WTC11 (cell line): ENCODE results near the gene FRMD4B. TPM values are rescaled to one million over a fixed set of nuclear protein-coding genes. Genes with fewer than 3 reads are reported as not detected.

ENCODE experiments used
- ATAC-seq: fragments of 200-7000 bp; cut with Tn5 transposase; 2 replicates; pipeline ENCODE4 v1.10.0; 2021; ENCODE audit warnings: mild to moderate bottlenecking, moderate library complexity
- CTCF ChIA-PET: fragments of 300-600 bp; sonication (Branson Sonifier 250); formaldehyde crosslinking; loops from one replicate; lab custom pipeline; 2021; ENCODE audit warnings: antibody characterized with exemption; lab: Charles Lee
- POLR2A ChIA-PET: fragments of 350-600 bp; sonication (Branson Sonifier 250); formaldehyde crosslinking; loops from one replicate; lab custom pipeline; 2021; ENCODE audit warnings: antibody characterized with exemption; lab: Charles Lee
- DNase-seq: peaks from one replicate; pipeline ENCODE4 v3.0.0; 2021; ENCODE audit warnings: low spot score
- H3K27ac Mint-ChIP-seq: 2 replicates; pipeline ENCODE4 v1.8.0; 2021; ENCODE audit warnings: mixed read lengths
- H3K27me3 Mint-ChIP-seq: 2 replicates; pipeline ENCODE4 v1.8.0; 2021; ENCODE audit warnings: low read depth, mild to moderate bottlenecking, moderate library complexity, mixed read lengths
- H3K36me3 Mint-ChIP-seq: 2 replicates; pipeline ENCODE4 v1.8.0; 2021; ENCODE audit warnings: mixed read lengths
- H3K4me1 Mint-ChIP-seq: 2 replicates; pipeline ENCODE4 v1.8.0; 2022; ENCODE audit warnings: mixed read lengths
- H3K4me3 Mint-ChIP-seq: 2 replicates; pipeline ENCODE4 v1.8.0; 2021; ENCODE audit warnings: mild to moderate bottlenecking, moderate library complexity, mixed read lengths
- H3K9me3 Mint-ChIP-seq: 2 replicates; pipeline ENCODE4 v1.8.0; 2021; ENCODE audit warnings: mixed read lengths
- CREM ChIP-seq: sonication (generic); formaldehyde crosslinking; IDR thresholded peaks from 2 replicates; pipeline ENCODE4 v1.8.1; 2022; ENCODE audit warnings: mild to moderate bottlenecking, missing genetic modification reagents, moderate library complexity
- ESRRA ChIP-seq: sonication (generic); formaldehyde crosslinking; IDR thresholded peaks from 2 replicates; pipeline ENCODE4 v1.8.1; 2022; ENCODE audit warnings: mild to moderate bottlenecking, missing genetic modification reagents, borderline replicate concordance
- FOXK1 ChIP-seq: sonication (generic); formaldehyde crosslinking; IDR thresholded peaks from 2 replicates; pipeline ENCODE4 v1.8.0; 2022; ENCODE audit warnings: mild to moderate bottlenecking, moderate library complexity, missing genetic modification reagents
- FOXP1 ChIP-seq: sonication (generic); formaldehyde crosslinking; IDR thresholded peaks from 2 replicates; pipeline ENCODE4 v1.8.0; 2022; ENCODE audit warnings: missing genetic modification reagents, mild to moderate bottlenecking, moderate library complexity, borderline replicate concordance
- GABPB1 ChIP-seq: sonication (generic); formaldehyde crosslinking; IDR thresholded peaks from 2 replicates; pipeline ENCODE4 v1.8.1; 2023; ENCODE audit warnings: mild to moderate bottlenecking, missing genetic modification reagents
- JAZF1 ChIP-seq: fragments of 250-450 bp; sonication (Bioruptor Pico); IDR thresholded peaks from 2 replicates; pipeline ENCODE4 v1.9.0; 2021; ENCODE audit warnings: moderate library complexity, mild to moderate bottlenecking, inconsistent platforms
- KAT7 ChIP-seq: sonication (generic); formaldehyde crosslinking; IDR thresholded peaks from 2 replicates; pipeline ENCODE4 v1.8.1; 2023; ENCODE audit warnings: missing genetic modification reagents, mild to moderate bottlenecking, borderline replicate concordance
- MXD4 ChIP-seq: fragments of 250-450 bp; sonication (Bioruptor Pico); IDR thresholded peaks from 2 replicates; pipeline ENCODE4 v1.8.0; 2021; ENCODE audit warnings: mild to moderate bottlenecking, moderate library complexity, borderline replicate concordance
- MYBL2 ChIP-seq: sonication (generic); formaldehyde crosslinking; IDR thresholded peaks from 2 replicates; pipeline ENCODE4 v1.8.1; 2023; ENCODE audit warnings: mild to moderate bottlenecking, moderate library complexity, missing genetic modification reagents
- NR3C1 ChIP-seq: sonication (generic); formaldehyde crosslinking; conservative IDR thresholded peaks from 2 replicates; pipeline ENCODE4 v1.8.1; 2023; ENCODE audit warnings: low read depth, mild to moderate bottlenecking, missing genetic modification reagents
- RORB ChIP-seq: fragments of 250-450 bp; sonication (Bioruptor Pico); IDR thresholded peaks from 2 replicates; pipeline ENCODE4 v1.9.0; 2021; ENCODE audit warnings: mild to moderate bottlenecking
- SOX15 ChIP-seq: fragments of 250-450 bp; sonication (Bioruptor Pico); IDR thresholded peaks from 2 replicates; pipeline ENCODE4 v1.9.0; 2021; ENCODE audit warnings: mild to moderate bottlenecking
- SP1 ChIP-seq: sonication (generic); formaldehyde crosslinking; conservative IDR thresholded peaks from 2 replicates; pipeline ENCODE4 v1.8.1; 2022; ENCODE audit warnings: missing genetic modification reagents
- TEAD4 ChIP-seq: sonication (generic); formaldehyde crosslinking; IDR thresholded peaks from 2 replicates; pipeline ENCODE4 v1.8.0; 2022; ENCODE audit warnings: mild to moderate bottlenecking, missing genetic modification reagents
- TP53 ChIP-seq: sonication (generic); formaldehyde crosslinking; IDR thresholded peaks from 2 replicates; pipeline ENCODE4 v1.8.1; 2023; ENCODE audit warnings: mild to moderate bottlenecking, missing genetic modification reagents
- total RNA-seq: library from RNA; stranded (reverse); gene quantifications from 3 replicates; pipeline ENCODE4 v1.2.3, GENCODE V29; 2021
- TF ChIP-seq, protein P1 (sequence below): sonication (generic); formaldehyde crosslinking; IDR thresholded peaks from 2 replicates; pipeline ENCODE4 v1.8.1; 2023; ENCODE audit warnings: mild to moderate bottlenecking, missing genetic modification reagents, moderate library complexity
- TF ChIP-seq, protein P2 (sequence below): sonication (generic); formaldehyde crosslinking; IDR thresholded peaks from 2 replicates; pipeline ENCODE4 v1.8.0; 2023; ENCODE audit warnings: missing genetic modification reagents, mild to moderate bottlenecking, borderline replicate concordance
- TF ChIP-seq, protein P3 (sequence below): fragments of 250-450 bp; sonication (Bioruptor Pico); IDR thresholded peaks from 2 replicates; pipeline ENCODE4 v1.9.0; 2021; ENCODE audit warnings: moderate library complexity, mild to moderate bottlenecking, inconsistent platforms, borderline replicate concordance
- TF ChIP-seq, protein P4 (sequence below): sonication (generic); formaldehyde crosslinking; IDR thresholded peaks from 2 replicates; pipeline ENCODE4 v1.8.1; 2023; ENCODE audit warnings: mild to moderate bottlenecking, missing genetic modification reagents, borderline replicate concordance

The FRMD4B gene
- total RNA-seq, 1 experiment from 2014 or later: 6.7 TPM

GRCh38 chr3:69193749-69194148, 192.1 kb downstream of the FRMD4B start:
- DNase-seq: no peak
- ChIA-PET CTCF (no interaction called here), POLR2A (no interaction called here)
- H3K27me3 Mint-ChIP-seq: no peaks in the 10 kb centered on the region
- ATAC-seq: no peak
- TF ChIP-seq, protein P1, sequence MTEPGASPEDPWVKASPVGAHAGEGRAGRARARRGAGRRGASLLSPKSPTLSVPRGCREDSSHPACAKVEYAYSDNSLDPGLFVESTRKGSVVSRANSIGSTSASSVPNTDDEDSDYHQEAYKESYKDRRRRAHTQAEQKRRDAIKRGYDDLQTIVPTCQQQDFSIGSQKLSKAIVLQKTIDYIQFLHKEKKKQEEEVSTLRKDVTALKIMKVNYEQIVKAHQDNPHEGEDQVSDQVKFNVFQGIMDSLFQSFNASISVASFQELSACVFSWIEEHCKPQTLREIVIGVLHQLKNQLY: no peak
- TF ChIP-seq TP53 (CRISPR knock-in tag) (no peak), MYBL2 (CRISPR knock-in tag) (no peak), ESRRA (CRISPR knock-in tag) (no peak), SP1 (CRISPR knock-in tag) (no peak), TEAD4 (CRISPR knock-in tag) (no peak), GABPB1 (CRISPR knock-in tag) (no peak), MXD4 (CRISPR knock-in tag) (no peak), SOX15 (CRISPR knock-in tag) (no peak), NR3C1 (no peak), FOXP1 (CRISPR knock-in tag) (no peak), CREM (no peak), JAZF1 (CRISPR knock-in tag) (no peak), FOXK1 (CRISPR knock-in tag) (no peak)
- TF ChIP-seq, protein P2, sequence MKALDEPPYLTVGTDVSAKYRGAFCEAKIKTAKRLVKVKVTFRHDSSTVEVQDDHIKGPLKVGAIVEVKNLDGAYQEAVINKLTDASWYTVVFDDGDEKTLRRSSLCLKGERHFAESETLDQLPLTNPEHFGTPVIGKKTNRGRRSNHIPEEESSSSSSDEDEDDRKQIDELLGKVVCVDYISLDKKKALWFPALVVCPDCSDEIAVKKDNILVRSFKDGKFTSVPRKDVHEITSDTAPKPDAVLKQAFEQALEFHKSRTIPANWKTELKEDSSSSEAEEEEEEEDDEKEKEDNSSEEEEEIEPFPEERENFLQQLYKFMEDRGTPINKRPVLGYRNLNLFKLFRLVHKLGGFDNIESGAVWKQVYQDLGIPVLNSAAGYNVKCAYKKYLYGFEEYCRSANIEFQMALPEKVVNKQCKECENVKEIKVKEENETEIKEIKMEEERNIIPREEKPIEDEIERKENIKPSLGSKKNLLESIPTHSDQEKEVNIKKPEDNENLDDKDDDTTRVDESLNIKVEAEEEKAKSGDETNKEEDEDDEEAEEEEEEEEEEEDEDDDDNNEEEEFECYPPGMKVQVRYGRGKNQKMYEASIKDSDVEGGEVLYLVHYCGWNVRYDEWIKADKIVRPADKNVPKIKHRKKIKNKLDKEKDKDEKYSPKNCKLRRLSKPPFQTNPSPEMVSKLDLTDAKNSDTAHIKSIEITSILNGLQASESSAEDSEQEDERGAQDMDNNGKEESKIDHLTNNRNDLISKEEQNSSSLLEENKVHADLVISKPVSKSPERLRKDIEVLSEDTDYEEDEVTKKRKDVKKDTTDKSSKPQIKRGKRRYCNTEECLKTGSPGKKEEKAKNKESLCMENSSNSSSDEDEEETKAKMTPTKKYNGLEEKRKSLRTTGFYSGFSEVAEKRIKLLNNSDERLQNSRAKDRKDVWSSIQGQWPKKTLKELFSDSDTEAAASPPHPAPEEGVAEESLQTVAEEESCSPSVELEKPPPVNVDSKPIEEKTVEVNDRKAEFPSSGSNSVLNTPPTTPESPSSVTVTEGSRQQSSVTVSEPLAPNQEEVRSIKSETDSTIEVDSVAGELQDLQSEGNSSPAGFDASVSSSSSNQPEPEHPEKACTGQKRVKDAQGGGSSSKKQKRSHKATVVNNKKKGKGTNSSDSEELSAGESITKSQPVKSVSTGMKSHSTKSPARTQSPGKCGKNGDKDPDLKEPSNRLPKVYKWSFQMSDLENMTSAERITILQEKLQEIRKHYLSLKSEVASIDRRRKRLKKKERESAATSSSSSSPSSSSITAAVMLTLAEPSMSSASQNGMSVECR: no peak
- TF ChIP-seq, protein P3, sequence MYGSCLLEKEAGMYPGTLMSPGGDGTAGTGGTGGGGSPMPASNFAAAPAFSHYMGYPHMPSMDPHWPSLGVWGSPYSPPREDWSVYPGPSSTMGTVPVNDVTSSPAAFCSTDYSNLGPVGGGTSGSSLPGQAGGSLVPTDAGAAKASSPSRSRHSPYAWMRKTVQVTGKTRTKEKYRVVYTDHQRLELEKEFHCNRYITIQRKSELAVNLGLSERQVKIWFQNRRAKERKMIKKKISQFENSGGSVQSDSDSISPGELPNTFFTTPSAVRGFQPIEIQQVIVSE: no peak
- H3K9me3 Mint-ChIP-seq: no peaks in the 10 kb centered on the region
- H3K36me3 Mint-ChIP-seq: peaks cover 5% of the 10 kb centered on the region; the same call in 1 of the 2 replicates
- no peak overlapping the region for H3K4me3 Mint-ChIP-seq
- no peak overlapping the region for H3K27ac Mint-ChIP-seq
- peaks cover 7% of the 10 kb centered on the region for H3K4me1 Mint-ChIP-seq

GRCh38 chr3:69191516-69191915, 194.4 kb downstream of the FRMD4B start:
- Mint-ChIP-seq H3K9me3 (no peaks in the 10 kb centered on the region), H3K27ac (no peak overlapping the region), H3K4me1 (no peaks in the 10 kb centered on the region), H3K36me3 (peaks cover 5% of the 10 kb centered on the region; the same call in 1 of the 2 replicates)
- CTCF ChIA-PET: no interaction called here
- DNase-seq: no peak
- TF ChIP-seq, protein P4, sequence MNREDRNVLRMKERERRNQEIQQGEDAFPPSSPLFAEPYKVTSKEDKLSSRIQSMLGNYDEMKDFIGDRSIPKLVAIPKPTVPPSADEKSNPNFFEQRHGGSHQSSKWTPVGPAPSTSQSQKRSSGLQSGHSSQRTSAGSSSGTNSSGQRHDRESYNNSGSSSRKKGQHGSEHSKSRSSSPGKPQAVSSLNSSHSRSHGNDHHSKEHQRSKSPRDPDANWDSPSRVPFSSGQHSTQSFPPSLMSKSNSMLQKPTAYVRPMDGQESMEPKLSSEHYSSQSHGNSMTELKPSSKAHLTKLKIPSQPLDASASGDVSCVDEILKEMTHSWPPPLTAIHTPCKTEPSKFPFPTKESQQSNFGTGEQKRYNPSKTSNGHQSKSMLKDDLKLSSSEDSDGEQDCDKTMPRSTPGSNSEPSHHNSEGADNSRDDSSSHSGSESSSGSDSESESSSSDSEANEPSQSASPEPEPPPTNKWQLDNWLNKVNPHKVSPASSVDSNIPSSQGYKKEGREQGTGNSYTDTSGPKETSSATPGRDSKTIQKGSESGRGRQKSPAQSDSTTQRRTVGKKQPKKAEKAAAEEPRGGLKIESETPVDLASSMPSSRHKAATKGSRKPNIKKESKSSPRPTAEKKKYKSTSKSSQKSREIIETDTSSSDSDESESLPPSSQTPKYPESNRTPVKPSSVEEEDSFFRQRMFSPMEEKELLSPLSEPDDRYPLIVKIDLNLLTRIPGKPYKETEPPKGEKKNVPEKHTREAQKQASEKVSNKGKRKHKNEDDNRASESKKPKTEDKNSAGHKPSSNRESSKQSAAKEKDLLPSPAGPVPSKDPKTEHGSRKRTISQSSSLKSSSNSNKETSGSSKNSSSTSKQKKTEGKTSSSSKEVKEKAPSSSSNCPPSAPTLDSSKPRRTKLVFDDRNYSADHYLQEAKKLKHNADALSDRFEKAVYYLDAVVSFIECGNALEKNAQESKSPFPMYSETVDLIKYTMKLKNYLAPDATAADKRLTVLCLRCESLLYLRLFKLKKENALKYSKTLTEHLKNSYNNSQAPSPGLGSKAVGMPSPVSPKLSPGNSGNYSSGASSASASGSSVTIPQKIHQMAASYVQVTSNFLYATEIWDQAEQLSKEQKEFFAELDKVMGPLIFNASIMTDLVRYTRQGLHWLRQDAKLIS: no peak
- TF ChIP-seq KAT7: no peak
- no peak for TF ChIP-seq RORB
- TF ChIP-seq, all 79 proteins: peak for 0
- Mint-ChIP-seq H3K27me3 (no peaks in the 10 kb centered on the region), H3K4me3 (no peak overlapping the region)
- POLR2A ChIA-PET: no interaction called here
- ATAC-seq: no peak
